OCI-LY1 (cell line): Measurements from ENCODE around the gene ZSCAN10.
"Not testable (repeated sequence)": the region's sequence is repeated elsewhere in the genome, so short reads cannot be mapped to it uniquely, and the experiment has no call there.

ENCODE experiments used
- H2AFZ ChIP-seq: fragments of 200-600 bp; sonication (generic), shearing (Covaris generic); 2 replicates; pipeline ENCODE4 v1.6.0; 2014; ENCODE audit warnings: antibody characterized with exemption, mild to moderate bottlenecking, low read length
- H3F3A ChIP-seq: fragments of 200-600 bp; sonication (generic), shearing (Covaris generic); 2 replicates; pipeline ENCODE4 v1.6.0; 2014; ENCODE audit warnings: mild to moderate bottlenecking, antibody characterized with exemption, low read length, moderate library complexity; ENCODE audit not compliant: insufficient read depth
- H3K27ac ChIP-seq: fragments of 200-600 bp; sonication (generic); 2 replicates; pipeline ENCODE4 v1.5.1; 2014; ENCODE audit warnings: low read length, mixed run types, mild to moderate bottlenecking, low read depth; ENCODE audit not compliant: poor library complexity, severe bottlenecking
- H3K27me3 ChIP-seq: fragments of 200-600 bp; sonication (generic); 2 replicates; pipeline ENCODE4 v1.6.0; 2014; ENCODE audit warnings: antibody characterized with exemption, mild to moderate bottlenecking, low read length, moderate library complexity; ENCODE audit not compliant: insufficient read depth
- H3K36me3 ChIP-seq: fragments of 200-600 bp; sonication (generic); 2 replicates; pipeline ENCODE4 v1.6.1; 2014; ENCODE audit warnings: mild to moderate bottlenecking, antibody characterized with exemption, low read length, moderate library complexity, mixed read lengths; ENCODE audit not compliant: insufficient read depth
- H3K4me1 ChIP-seq: fragments of 200-600 bp; sonication (generic); 2 replicates; pipeline ENCODE4 v1.5.1; 2014; ENCODE audit warnings: mild to moderate bottlenecking, low read length, moderate library complexity; ENCODE audit not compliant: insufficient read depth, severe bottlenecking
- H3K4me2 ChIP-seq: fragments of 200-600 bp; sonication (generic), shearing (Covaris generic); 2 replicates; pipeline ENCODE4 v1.6.1; 2014; ENCODE audit warnings: low read length
- H3K4me3 ChIP-seq: fragments of 200-600 bp; sonication (generic); 2 replicates; pipeline ENCODE4 v1.5.1; 2014; ENCODE audit warnings: low read length, low read depth, mild to moderate bottlenecking, mixed read lengths; ENCODE audit not compliant: poor library complexity, severe bottlenecking
- H3K79me2 ChIP-seq: fragments of 200-600 bp; shearing (Covaris generic); 2 replicates; pipeline ENCODE4 v1.6.1; 2016; ENCODE audit warnings: mixed run types, low read length, mixed read lengths; ENCODE audit not compliant: insufficient read depth
- H3K9ac ChIP-seq: fragments of 200-600 bp; sonication (generic), shearing (Covaris generic); 2 replicates; pipeline ENCODE4 v1.6.1; 2014; ENCODE audit warnings: mild to moderate bottlenecking, low read length, mixed read lengths
- H3K9me2 ChIP-seq: fragments of 200-600 bp; sonication (generic), shearing (Covaris generic); 2 replicates; pipeline ENCODE4 v1.6.1; 2014; ENCODE audit warnings: low read depth, mild to moderate bottlenecking, low read length, mixed read lengths
- H3K9me3 ChIP-seq: fragments of 200-600 bp; shearing (Covaris generic); 2 replicates; pipeline ENCODE4 v1.6.1; 2014; ENCODE audit warnings: low read length, mixed read lengths
- H4K20me1 ChIP-seq: fragments of 200-600 bp; sonication (generic), shearing (Covaris generic); 2 replicates; pipeline ENCODE4 v1.6.0; 2016; ENCODE audit warnings: mild to moderate bottlenecking, low read length; ENCODE audit not compliant: insufficient read depth
- EZH2 ChIP-seq: fragments of 200-600 bp; sonication (generic), shearing (Covaris generic); IDR thresholded peaks from 2 replicates; pipeline ENCODE4 v1.8.0; 2017; ENCODE audit warnings: borderline replicate concordance, mixed run types, mild to moderate bottlenecking, antibody characterized with exemption, low read length, moderate library complexity, mixed read lengths
- TF ChIP-seq, protein P1 (sequence below): fragments of 200-600 bp; sonication (generic), shearing (Covaris generic); IDR thresholded peaks from 2 replicates; pipeline ENCODE4 v1.5.1; 2017; ENCODE audit warnings: mild to moderate bottlenecking, antibody characterized with exemption, low read length, moderate library complexity, mixed read lengths

ZSCAN10 gene

GRCh38 chr16:3084969-3085670, 14.0 kb downstream of the ZSCAN10 start:
- no peaks in the 10 kb centered on the region for H3K79me2 ChIP-seq
- no peaks in the 10 kb centered on the region for H3F3A ChIP-seq
- H2AFZ ChIP-seq, result no peak overlapping the region
- no peaks in the 10 kb centered on the region for H3K36me3 ChIP-seq
- no peaks in the 10 kb centered on the region for H3K9me2 ChIP-seq
- no peak overlapping the region for H3K9ac ChIP-seq
- H3K9me3 ChIP-seq, result no peaks in the 10 kb centered on the region
- H3K4me3 ChIP-seq, result no peak overlapping the region
- TF ChIP-seq, protein P1, sequence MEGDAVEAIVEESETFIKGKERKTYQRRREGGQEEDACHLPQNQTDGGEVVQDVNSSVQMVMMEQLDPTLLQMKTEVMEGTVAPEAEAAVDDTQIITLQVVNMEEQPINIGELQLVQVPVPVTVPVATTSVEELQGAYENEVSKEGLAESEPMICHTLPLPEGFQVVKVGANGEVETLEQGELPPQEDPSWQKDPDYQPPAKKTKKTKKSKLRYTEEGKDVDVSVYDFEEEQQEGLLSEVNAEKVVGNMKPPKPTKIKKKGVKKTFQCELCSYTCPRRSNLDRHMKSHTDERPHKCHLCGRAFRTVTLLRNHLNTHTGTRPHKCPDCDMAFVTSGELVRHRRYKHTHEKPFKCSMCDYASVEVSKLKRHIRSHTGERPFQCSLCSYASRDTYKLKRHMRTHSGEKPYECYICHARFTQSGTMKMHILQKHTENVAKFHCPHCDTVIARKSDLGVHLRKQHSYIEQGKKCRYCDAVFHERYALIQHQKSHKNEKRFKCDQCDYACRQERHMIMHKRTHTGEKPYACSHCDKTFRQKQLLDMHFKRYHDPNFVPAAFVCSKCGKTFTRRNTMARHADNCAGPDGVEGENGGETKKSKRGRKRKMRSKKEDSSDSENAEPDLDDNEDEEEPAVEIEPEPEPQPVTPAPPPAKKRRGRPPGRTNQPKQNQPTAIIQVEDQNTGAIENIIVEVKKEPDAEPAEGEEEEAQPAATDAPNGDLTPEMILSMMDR, result no peak
- no peak for TF ChIP-seq EZH2
- no peak overlapping the region for H3K27ac ChIP-seq
- no peaks in the 10 kb centered on the region for H4K20me1 ChIP-seq
- H3K4me1 ChIP-seq, result no peaks in the 10 kb centered on the region
- no peak overlapping the region for H3K4me2 ChIP-seq
- 0 out of 2 replicates have a peak, but pooled peaks cover 5% of the 10 kb centered on the region for H3K27me3 ChIP-seq

DNA sequence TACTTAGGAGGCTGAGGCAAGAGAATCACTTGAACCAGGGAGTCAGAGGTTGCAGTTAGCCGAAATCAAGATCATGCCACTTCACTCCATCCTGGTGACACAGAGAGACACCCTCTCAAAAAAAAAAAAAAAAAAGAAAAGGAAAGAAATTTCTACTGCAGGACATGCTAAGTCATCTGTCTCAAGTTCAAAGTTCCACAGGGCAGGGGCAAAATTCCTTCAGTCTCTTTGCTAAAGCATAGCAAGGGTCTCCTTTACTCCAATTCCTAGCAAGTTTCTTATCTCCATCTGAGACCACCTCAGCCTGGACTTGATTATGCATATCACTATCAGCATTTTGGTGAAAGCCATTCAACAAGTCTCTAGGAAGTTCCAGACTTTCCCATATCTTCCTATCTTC, 14.6 kb downstream of the ZSCAN10 start:
- no peaks in the 10 kb centered on the region for H3K9me2 ChIP-seq
- TF ChIP-seq EZH2, result no peak
- TF ChIP-seq, protein P1, result no peak
- H3K9ac ChIP-seq, result no peak overlapping the region
- 0 out of 2 replicates have a peak, but pooled peaks cover 5% of the 10 kb centered on the region for H3K27me3 ChIP-seq
- no peaks in the 10 kb centered on the region for H3K4me1 ChIP-seq
- H3K36me3 ChIP-seq, result no peaks in the 10 kb centered on the region
- H3K79me2 ChIP-seq, result no peaks in the 10 kb centered on the region
- no peak overlapping the region for H3K4me3 ChIP-seq
- H3K27ac ChIP-seq, result no peak overlapping the region
- no peak overlapping the region for H2AFZ ChIP-seq
- H3K9me3 ChIP-seq, result no peaks in the 10 kb centered on the region
- no peaks in the 10 kb centered on the region for H3F3A ChIP-seq
- no peaks in the 10 kb centered on the region for H4K20me1 ChIP-seq
- no peak overlapping the region for H3K4me2 ChIP-seq

GRCh38 chr16:3083408-3083807, 15.7 kb downstream of the ZSCAN10 start:
- not testable (repeated sequence) for H3K9me2 ChIP-seq, H3K9ac ChIP-seq, H2AFZ ChIP-seq, H3K36me3 ChIP-seq, H3K4me2 ChIP-seq, H3K27ac ChIP-seq, H3F3A ChIP-seq, H3K4me1 ChIP-seq, H3K27me3 ChIP-seq, H4K20me1 ChIP-seq, H3K4me3 ChIP-seq, H3K79me2 ChIP-seq, H3K9me3 ChIP-seq

- not testable (repeated sequence) for H3K9me2 ChIP-seq, H3K79me2 ChIP-seq, H3K9me3 ChIP-seq, H3K4me1 ChIP-seq, H3K27ac ChIP-seq, H2AFZ ChIP-seq, H3F3A ChIP-seq, H3K36me3 ChIP-seq, H3K4me2 ChIP-seq, H3K9ac ChIP-seq, H3K27me3 ChIP-seq, H4K20me1 ChIP-seq, H3K4me3 ChIP-seq
Measured at GRCh38 chr16:3081957-3082356, 17.1 kb downstream of the ZSCAN10 start.
